ENCODE results near the gene MTHFD1L. TPM values are rescaled to one million over a fixed set of nuclear protein-coding genes. Genes with fewer than 3 reads are reported as not detected.
A peak's percentile ranks its signal among the peaks of the same experiment; 100 is the strongest.

The MTHFD1L gene
- total and polyA plus RNA-seq, 4 experiments from 2014 or later = 3.7 to 11.1 (median 8.9) TPM

- no peak overlapping the region for H3K27ac ChIP-seq (ENCODE audit: low read depth, low read length)
- no peak for DNase-seq
- no peaks in the 10 kb centered on the region for H3K9me3 ChIP-seq (ENCODE audit: control insufficient read depth in 1 of 2, low read length in 2 of 2)
- H3K4me3 ChIP-seq (ENCODE audit: low read length in 2 of 2) = no peak overlapping the region
- ChIA-PET POLR2A (ENCODE audit: partially characterized antibody) (no interaction called here), CTCF (ENCODE audit: partially characterized antibody) (interaction anchor here (2.3 kb wide), 1 partner anchor 19 kb away, joined by 9 read pairs; no protein-coding TSS in a partner anchor)
- no peaks in the 10 kb centered on the region for H3K4me1 ChIP-seq (ENCODE audit: insufficient read depth, low read length)
- Mint-ChIP-seq H3K36me3 (peaks cover 9 to 28% of the 10 kb centered on the region in 2 donors), H3K27me3 (no peaks in the 10 kb centered on the region), H3K4me1 (no peaks in the 10 kb centered on the region), H3K27ac (no peak overlapping the region), H3K9me3 (peaks cover 0 to 4% (median 0%) of the 10 kb centered on the region in 8 donors), H3K4me3 (no peak overlapping the region)
- intact Hi-C loops (cut with micrococcal nuclease) = no loop called here
- no peaks in the 10 kb centered on the region for H3K27me3 ChIP-seq (ENCODE audit: insufficient read depth, low read length)
- no peaks in the 10 kb centered on the region for H3K36me3 ChIP-seq (ENCODE audit: insufficient read depth, low read length)
Observed at GRCh38 chr6:150910561-150910960, 45.1 kb downstream of the MTHFD1L start.

GRCh38 chr6:150914372-150914771, 48.9 kb downstream of the MTHFD1L start:
- Histone ChIP-seq H3K9me3 (ENCODE audit: control insufficient read depth in 1 of 2, low read length in 2 of 2) (no peaks in the 10 kb centered on the region), H3K27me3 (ENCODE audit: insufficient read depth, low read length) (no peaks in the 10 kb centered on the region), H3K4me3 (ENCODE audit: low read length in 2 of 2) (no peak overlapping the region), H3K27ac (ENCODE audit: low read depth, low read length) (no peak overlapping the region), H3K36me3 (ENCODE audit: insufficient read depth, low read length) (no peaks in the 10 kb centered on the region), H3K4me1 (ENCODE audit: insufficient read depth, low read length) (no peaks in the 10 kb centered on the region)
- H3K4me1 Mint-ChIP-seq = no peaks in the 10 kb centered on the region
- no peak overlapping the region for H3K27ac Mint-ChIP-seq
- no peak overlapping the region for H3K4me3 Mint-ChIP-seq
- no peak for DNase-seq
- CTCF ChIA-PET (ENCODE audit: partially characterized antibody) = interaction anchor here (0.9 to 1.3 kb wide), 3 partner anchors 18 to 412 kb away, joined by 3 to 4 read pairs (median 3); no protein-coding TSS in a partner anchor
- H3K9me3 Mint-ChIP-seq = peaks cover 0 to 4% (median 0%) of the 10 kb centered on the region in 8 donors
- POLR2A ChIA-PET (ENCODE audit: partially characterized antibody) = no interaction called here
- intact Hi-C loops (cut with micrococcal nuclease) = no loop called here
- H3K36me3 Mint-ChIP-seq = peaks cover 14 to 29% of the 10 kb centered on the region in 2 donors
- H3K27me3 Mint-ChIP-seq = no peaks in the 10 kb centered on the region

- Histone ChIP-seq H3K27ac (ENCODE audit: low read depth, low read length) (no peak overlapping the region), H3K4me3 (ENCODE audit: low read length in 2 of 2) (no peak overlapping the region), H3K27me3 (ENCODE audit: insufficient read depth, low read length) (no peaks in the 10 kb centered on the region), H3K4me1 (ENCODE audit: insufficient read depth, low read length) (no peaks in the 10 kb centered on the region), H3K9me3 (ENCODE audit: control insufficient read depth in 1 of 2, low read length in 2 of 2) (no peaks in the 10 kb centered on the region), H3K36me3 (ENCODE audit: insufficient read depth, low read length) (no peaks in the 10 kb centered on the region)
- CTCF ChIA-PET (ENCODE audit: partially characterized antibody) = interaction anchor here (0.9 to 1.3 kb wide), 3 partner anchors 19 to 411 kb away, joined by 3 to 4 read pairs (median 3); no protein-coding TSS in a partner anchor
- intact Hi-C loops (cut with micrococcal nuclease) = no loop called here
- no peak for DNase-seq
- POLR2A ChIA-PET (ENCODE audit: partially characterized antibody) = no interaction called here
- peaks cover 0 to 4% (median 0%) of the 10 kb centered on the region in 8 donors for H3K9me3 Mint-ChIP-seq
- no peak overlapping the region for H3K4me3 Mint-ChIP-seq
- H3K27me3 Mint-ChIP-seq = no peaks in the 10 kb centered on the region
- no peaks in the 10 kb centered on the region for H3K4me1 Mint-ChIP-seq
- H3K36me3 Mint-ChIP-seq = peaks cover 21 to 31% of the 10 kb centered on the region in 2 donors
- no peak overlapping the region for H3K27ac Mint-ChIP-seq
Observed at GRCh38 chr6:150915131-150915879, 49.8 kb downstream of the MTHFD1L start.

- ChIA-PET POLR2A (ENCODE audit: partially characterized antibody) (no interaction called here), CTCF (ENCODE audit: partially characterized antibody) (interaction anchor here (1.1 kb wide), 1 partner anchor 24 kb away, joined by 3 read pairs; no protein-coding TSS in a partner anchor)
- no peaks in the 10 kb centered on the region for H3K4me1 Mint-ChIP-seq
- Histone ChIP-seq H3K27me3 (ENCODE audit: insufficient read depth, low read length) (no peaks in the 10 kb centered on the region), H3K4me3 (ENCODE audit: low read length in 2 of 2) (no peak overlapping the region), H3K9me3 (ENCODE audit: control insufficient read depth in 1 of 2, low read length in 2 of 2) (no peaks in the 10 kb centered on the region), H3K27ac (ENCODE audit: low read depth, low read length) (no peak overlapping the region), H3K36me3 (ENCODE audit: insufficient read depth, low read length) (no peaks in the 10 kb centered on the region), H3K4me1 (ENCODE audit: insufficient read depth, low read length) (no peaks in the 10 kb centered on the region)
- peaks cover 0 to 4% (median 0%) of the 10 kb centered on the region in 8 donors for H3K9me3 Mint-ChIP-seq
- H3K27me3 Mint-ChIP-seq = no peaks in the 10 kb centered on the region
- peaks cover 21 to 27% of the 10 kb centered on the region in 2 donors for H3K36me3 Mint-ChIP-seq
- no peak overlapping the region for H3K27ac Mint-ChIP-seq
- DNase-seq = no peak
- intact Hi-C loops (cut with micrococcal nuclease) = no loop called here
- no peak overlapping the region for H3K4me3 Mint-ChIP-seq
Observed at GRCh38 chr6:150915880-150916265, 50.4 kb downstream of the MTHFD1L start.

GRCh38 chr6:150919938-150920337, 54.4 kb downstream of the MTHFD1L start:
- H3K4me1 Mint-ChIP-seq = no peaks in the 10 kb centered on the region
- ChIA-PET POLR2A (ENCODE audit: partially characterized antibody) (no interaction called here), CTCF (ENCODE audit: partially characterized antibody) (interaction anchor here (1.1 to 1.3 kb wide), 3 partner anchors 27 to 404 kb away, joined by 3 read pairs; no protein-coding TSS in a partner anchor)
- H3K36me3 Mint-ChIP-seq = peaks cover 17 to 30% of the 10 kb centered on the region in 2 donors
- Histone ChIP-seq H3K36me3 (ENCODE audit: insufficient read depth, low read length) (no peaks in the 10 kb centered on the region), H3K27me3 (ENCODE audit: insufficient read depth, low read length) (no peaks in the 10 kb centered on the region), H3K27ac (ENCODE audit: low read depth, low read length) (no peak overlapping the region), H3K4me3 (ENCODE audit: low read length in 2 of 2) (no peak overlapping the region), H3K9me3 (ENCODE audit: control insufficient read depth in 1 of 2, low read length in 2 of 2) (no peaks in the 10 kb centered on the region), H3K4me1 (ENCODE audit: insufficient read depth, low read length) (no peaks in the 10 kb centered on the region)
- H3K9me3 Mint-ChIP-seq = no peaks in the 10 kb centered on the region
- H3K27ac Mint-ChIP-seq = peak overlapping the region in 1 of 7 donors; percentile 31
- H3K4me3 Mint-ChIP-seq = no peak overlapping the region
- intact Hi-C loops (cut with micrococcal nuclease) = no loop called here
- DNase-seq = no peak
- no peaks in the 10 kb centered on the region for H3K27me3 Mint-ChIP-seq

- CTCF ChIA-PET (ENCODE audit: partially characterized antibody) = no interaction called here
- H3K36me3 Mint-ChIP-seq = peaks cover 31 to 33% of the 10 kb centered on the region in 2 donors
- Histone ChIP-seq H3K36me3 (ENCODE audit: insufficient read depth, low read length) (no peaks in the 10 kb centered on the region), H3K27me3 (ENCODE audit: insufficient read depth, low read length) (no peaks in the 10 kb centered on the region), H3K4me3 (ENCODE audit: low read length in 2 of 2) (no peak overlapping the region), H3K9me3 (ENCODE audit: control insufficient read depth in 1 of 2, low read length in 2 of 2) (no peaks in the 10 kb centered on the region), H3K27ac (ENCODE audit: low read depth, low read length) (no peak overlapping the region), H3K4me1 (ENCODE audit: insufficient read depth, low read length) (no peaks in the 10 kb centered on the region)
- no peak overlapping the region for H3K4me3 Mint-ChIP-seq
- no peaks in the 10 kb centered on the region for H3K9me3 Mint-ChIP-seq
- POLR2A ChIA-PET (ENCODE audit: partially characterized antibody) = no interaction called here
- H3K27me3 Mint-ChIP-seq = no peaks in the 10 kb centered on the region
- no peaks in the 10 kb centered on the region for H3K4me1 Mint-ChIP-seq
- no peak for DNase-seq
- no peak overlapping the region for H3K27ac Mint-ChIP-seq
- intact Hi-C loops (cut with micrococcal nuclease) = no loop called here
Observed at GRCh38 chr6:150922137-150922536, 56.6 kb downstream of the MTHFD1L start.

- H3K4me3 Mint-ChIP-seq = no peak overlapping the region
- Histone ChIP-seq H3K27me3 (ENCODE audit: insufficient read depth, low read length) (no peaks in the 10 kb centered on the region), H3K4me1 (ENCODE audit: insufficient read depth, low read length) (no peaks in the 10 kb centered on the region), H3K9me3 (ENCODE audit: control insufficient read depth in 1 of 2, low read length in 2 of 2) (no peaks in the 10 kb centered on the region), H3K4me3 (ENCODE audit: low read length in 2 of 2) (no peak overlapping the region), H3K36me3 (ENCODE audit: insufficient read depth, low read length) (no peaks in the 10 kb centered on the region), H3K27ac (ENCODE audit: low read depth, low read length) (no peak overlapping the region)
- no peaks in the 10 kb centered on the region for H3K4me1 Mint-ChIP-seq
- no peaks in the 10 kb centered on the region for H3K9me3 Mint-ChIP-seq
- no peaks in the 10 kb centered on the region for H3K27me3 Mint-ChIP-seq
- CTCF ChIA-PET (ENCODE audit: partially characterized antibody) = no interaction called here
- peaks cover 23 to 27% of the 10 kb centered on the region in 2 donors for H3K36me3 Mint-ChIP-seq
- H3K27ac Mint-ChIP-seq = no peak overlapping the region
- POLR2A ChIA-PET (ENCODE audit: partially characterized antibody) = no interaction called here
- DNase-seq = no peak
- intact Hi-C loops (cut with micrococcal nuclease) = no loop called here
Observed at GRCh38 chr6:150924808-150925589, 59.5 kb downstream of the MTHFD1L start.
